Measurements from ENCODE around the gene SHB.
"Not testable (repeated sequence)": the region's sequence is repeated elsewhere in the genome, so short reads cannot be mapped to it uniquely, and the experiment has no call there.

- TF ChIP-seq ZBTB44 (tag by site-specific recombination; IDR thresholded peaks at IDR 0.05); BCL11A (tag by site-specific recombination; IDR thresholded peaks at IDR 0.05; ENCODE audit: low read depth); ZNF292 (tag by site-specific recombination; IDR thresholded peaks at IDR 0.05; ENCODE audit: borderline replicate concordance, low read depth); SCRT2 (tag by site-specific recombination; IDR thresholded peaks at IDR 0.05); OVOL3 (tag by site-specific recombination; IDR thresholded peaks at IDR 0.05); CTCF (tag by site-specific recombination; IDR thresholded peaks at IDR 0.05); MZF1 (tag by site-specific recombination; IDR thresholded peaks at IDR 0.05; ENCODE audit: borderline replicate concordance); PRDM2 (tag by site-specific recombination; IDR thresholded peaks at IDR 0.05; ENCODE audit: borderline replicate concordance); ZNF138 (tag by site-specific recombination; IDR thresholded peaks at IDR 0.05; ENCODE audit: borderline replicate concordance); REST (tag by site-specific recombination; IDR thresholded peaks at IDR 0.05); ZNF274 (IDR thresholded peaks at IDR 0.05; ENCODE audit: low read length); ZNF274 (tag by site-specific recombination; IDR thresholded peaks at IDR 0.05; ENCODE audit: borderline replicate concordance); ZNF335 (tag by site-specific recombination; conservative IDR thresholded peaks at IDR 0.05): not testable (repeated sequence)
Measured at GRCh38 chr9:38045939-38046338, 23.1 kb downstream of the SHB start.
